Astrocyte (in vitro differentiated cells and primary cell): ENCODE measurements around the gene CCL25.

Experiments used
- EZH2 ChIP-seq: IDR thresholded peaks from 2 replicates; pipeline ENCODE4 v1.6.1; 2012; ENCODE audit warnings: mild to moderate bottlenecking, low read length, inconsistent platforms; ENCODE audit not compliant: insufficient read depth
- TF ChIP-seq, protein P1 (sequence below): IDR thresholded peaks from 2 replicates; pipeline ENCODE4 v1.5.1; 2011; ENCODE audit warnings: low read depth, mild to moderate bottlenecking, inconsistent platforms, low read length, moderate library complexity; ENCODE audit not compliant: insufficient read depth

- TF ChIP-seq, protein P1, sequence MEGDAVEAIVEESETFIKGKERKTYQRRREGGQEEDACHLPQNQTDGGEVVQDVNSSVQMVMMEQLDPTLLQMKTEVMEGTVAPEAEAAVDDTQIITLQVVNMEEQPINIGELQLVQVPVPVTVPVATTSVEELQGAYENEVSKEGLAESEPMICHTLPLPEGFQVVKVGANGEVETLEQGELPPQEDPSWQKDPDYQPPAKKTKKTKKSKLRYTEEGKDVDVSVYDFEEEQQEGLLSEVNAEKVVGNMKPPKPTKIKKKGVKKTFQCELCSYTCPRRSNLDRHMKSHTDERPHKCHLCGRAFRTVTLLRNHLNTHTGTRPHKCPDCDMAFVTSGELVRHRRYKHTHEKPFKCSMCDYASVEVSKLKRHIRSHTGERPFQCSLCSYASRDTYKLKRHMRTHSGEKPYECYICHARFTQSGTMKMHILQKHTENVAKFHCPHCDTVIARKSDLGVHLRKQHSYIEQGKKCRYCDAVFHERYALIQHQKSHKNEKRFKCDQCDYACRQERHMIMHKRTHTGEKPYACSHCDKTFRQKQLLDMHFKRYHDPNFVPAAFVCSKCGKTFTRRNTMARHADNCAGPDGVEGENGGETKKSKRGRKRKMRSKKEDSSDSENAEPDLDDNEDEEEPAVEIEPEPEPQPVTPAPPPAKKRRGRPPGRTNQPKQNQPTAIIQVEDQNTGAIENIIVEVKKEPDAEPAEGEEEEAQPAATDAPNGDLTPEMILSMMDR: no peak
- TF ChIP-seq EZH2: no peak
Measured at GRCh38 chr19:8084152-8084551, 31.6 kb downstream of the CCL25 start.
